TTC549 (cell line): ENCODE measurements around the gene EEF1AKMT4.

Source experiments
- FAIRE-seq: peaks from 2 replicates; lab custom pipeline; 2012; peaks lifted over from hg19 to GRCh38; lab: Jason Lieb, UNC

The EEF1AKMT4 gene

DNA sequence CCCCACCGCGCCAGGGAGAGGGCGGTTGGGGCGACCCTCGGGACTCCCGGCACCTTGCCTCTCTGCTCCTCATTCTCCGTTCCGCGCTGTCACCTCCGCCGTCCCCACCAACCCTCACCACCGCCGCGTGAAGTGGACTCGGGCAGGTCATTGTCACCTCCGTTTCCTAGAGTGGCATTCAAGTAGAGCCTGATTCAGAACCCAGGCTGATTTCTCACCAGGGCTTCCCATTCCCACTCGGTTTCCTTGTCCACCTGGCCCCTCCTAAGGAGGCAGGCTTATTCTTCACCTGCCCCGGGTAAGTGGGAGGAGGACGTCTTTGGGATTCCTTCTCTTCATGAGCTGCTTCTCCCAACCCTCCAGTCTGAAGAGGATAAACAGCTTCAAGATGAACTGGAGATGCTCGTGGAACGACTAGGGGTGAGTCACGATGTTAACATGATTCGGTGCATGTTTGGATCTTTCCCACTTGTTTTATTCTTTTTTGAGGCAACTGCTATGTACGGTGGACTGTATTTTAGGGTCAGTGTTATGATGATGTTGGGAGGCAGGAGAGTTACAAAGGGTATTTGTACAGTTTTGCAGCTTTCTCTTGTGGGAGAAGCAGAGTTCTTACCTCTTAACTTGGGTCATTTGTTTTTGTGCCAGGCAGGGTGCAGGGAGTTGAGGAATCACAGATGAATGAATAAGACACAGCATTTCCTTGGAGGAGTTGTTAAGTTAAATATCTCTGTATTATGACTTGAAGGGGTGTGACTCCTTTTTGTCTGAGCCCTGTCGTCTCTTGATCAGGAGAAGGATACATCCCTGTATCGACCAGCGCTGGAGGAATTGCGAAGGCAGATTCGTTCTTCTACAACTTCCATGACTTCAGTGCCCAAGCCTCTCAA, 50.3 kb downstream of the EEF1AKMT4 start:
- no peak for FAIRE-seq

DNA sequence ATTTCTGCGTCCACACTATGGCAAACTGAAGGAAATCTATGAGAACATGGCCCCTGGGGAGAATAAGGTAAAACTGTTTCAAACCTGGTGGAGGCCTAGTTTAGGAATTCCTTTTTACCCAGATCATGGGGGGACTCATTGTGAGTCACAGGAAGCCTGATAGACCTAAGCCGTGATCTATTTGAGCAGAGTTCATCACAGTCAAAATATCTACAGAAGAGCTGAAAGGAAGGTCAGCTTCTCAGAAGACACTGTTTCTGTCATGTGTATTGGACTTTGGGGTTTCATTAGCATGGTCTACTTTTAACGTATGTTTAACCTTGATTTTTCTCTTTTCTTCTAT, 50.9 kb downstream of the EEF1AKMT4 start:
- FAIRE-seq, result no peak

DNA sequence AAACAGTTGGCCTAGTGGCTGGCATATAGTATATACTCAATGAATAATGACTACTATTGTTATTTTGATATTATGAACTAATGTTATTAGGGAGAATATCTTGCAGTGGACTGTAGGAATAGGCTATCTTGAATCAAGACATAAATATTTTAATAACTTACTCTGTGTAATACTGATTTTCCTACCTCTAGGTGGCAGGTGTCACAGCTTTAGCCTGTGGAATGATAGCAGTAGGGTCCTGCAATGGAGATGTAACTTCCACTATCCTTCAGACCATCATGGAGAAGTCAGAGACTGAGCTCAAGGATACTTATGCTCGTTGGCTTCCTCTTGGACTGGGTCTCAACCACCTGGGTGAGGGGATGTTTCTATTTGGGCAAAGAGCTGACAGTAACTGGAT, 56.1 kb downstream of the EEF1AKMT4 start:
- FAIRE-seq, result no peak

DNA sequence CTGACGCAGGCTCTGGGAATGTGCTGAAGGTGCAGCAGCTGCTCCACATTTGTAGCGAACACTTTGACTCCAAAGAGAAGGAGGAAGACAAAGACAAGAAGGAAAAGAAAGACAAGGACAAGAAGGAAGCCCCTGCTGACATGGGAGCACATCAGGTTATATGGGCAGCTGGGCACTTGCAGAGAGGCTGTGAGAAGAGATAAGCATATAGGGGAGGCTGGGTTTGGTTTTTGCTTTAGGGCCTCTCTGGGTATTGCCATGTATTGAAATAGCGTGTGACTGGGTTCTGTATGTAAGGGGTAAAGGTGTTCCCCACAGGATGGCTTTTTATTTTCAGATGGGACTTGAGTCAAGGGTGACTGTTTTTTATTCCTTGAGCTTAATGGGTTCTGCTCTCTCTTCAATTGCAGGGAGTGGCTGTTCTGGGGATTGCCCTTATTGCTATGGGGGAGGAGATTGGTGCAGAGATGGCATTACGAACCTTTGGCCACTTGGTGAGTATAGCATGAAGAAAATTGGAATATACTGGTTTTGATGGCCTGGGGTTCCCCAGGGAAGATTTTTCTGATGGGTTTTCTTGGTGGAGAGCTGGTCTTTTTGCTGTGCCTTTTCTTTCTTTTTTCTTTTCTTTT, 57.0 kb downstream of the EEF1AKMT4 start:
- no peak for FAIRE-seq

DNA sequence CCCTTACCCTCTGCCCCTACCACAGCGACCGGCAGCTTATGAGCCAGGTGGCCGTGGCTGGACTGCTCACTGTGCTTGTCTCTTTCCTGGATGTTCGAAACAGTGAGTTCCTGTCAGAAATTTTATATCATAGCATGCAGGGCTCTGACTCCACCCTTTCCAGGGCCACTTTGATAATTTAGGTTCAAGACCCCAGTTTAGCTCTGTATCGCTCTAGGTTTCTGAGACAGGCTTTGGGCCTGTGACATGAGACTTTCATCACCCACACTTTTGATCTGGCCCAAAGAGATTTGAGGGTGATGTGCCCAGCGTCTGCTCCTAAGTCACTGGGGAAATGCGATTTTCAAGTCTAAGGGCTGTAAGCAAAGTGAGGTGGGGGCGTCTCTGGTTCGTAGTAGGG, 58.4 kb downstream of the EEF1AKMT4 start:
- no peak for FAIRE-seq
